ENCODE results near the gene GABRD. TPM values are rescaled to one million over a fixed set of nuclear protein-coding genes. Genes with fewer than 3 reads are reported as not detected.

GABRD gene
- total RNA-seq, 1 experiment from 2014 or later: 15.6 TPM

- no peak for DNase-seq (ENCODE audit: low read depth, low spot score)
- BruUV-seq (replicated peaks): no TSS peak
- H4K20me1 ChIP-seq (ENCODE audit: insufficient read depth): no peaks in the 10 kb centered on the region
- H3K36me3 ChIP-seq (ENCODE audit: control insufficient read depth in 1 of 2, insufficient read depth in 2 of 2, low read length in 2 of 2): peaks cover 0 to 8% of the 10 kb centered on the region in 2 experiments; a peak in 1 of 4 replicates
- ChIA-PET RAD21 (ENCODE audit: low non-redundant PET in 1 of 2, low total read pairs in 2 of 2, uncharacterized antibody in 2 of 2, unreplicated experiment in 2 of 2) (no interaction called here), CTCF (no interaction called here), POLR2A (no interaction called here)
- no peak overlapping the region for H3K4me3 ChIP-seq (replicated peaks in 1 of 2; ENCODE audit: low read depth in 1 of 2, low read length in 2 of 2)
- peaks cover 24% of the 10 kb centered on the region for H3K79me2 ChIP-seq (ENCODE audit: insufficient read depth, low read length)
- no peak overlapping the region for H3K4me2 ChIP-seq (ENCODE audit: low read length)
- ATAC-seq: no peak
- no peak for TF ChIP-seq CTCF (IDR thresholded peaks at IDR 0.05 in 2 of 3, conservative IDR thresholded peaks at IDR 0.05 in 1 of 3; ENCODE audit: borderline replicate concordance in 1 of 3, insufficient read depth in 1 of 3, low read depth in 2 of 3, low read length in 2 of 3)
- TF ChIP-seq EGR1 (IDR thresholded peaks at IDR 0.05; ENCODE audit: low read depth): no peak
- TF ChIP-seq ATF3 (IDR thresholded peaks at IDR 0.05): no peak
- no peak for TF ChIP-seq FOSL1 (IDR thresholded peaks at IDR 0.05; ENCODE audit: low read depth)
- no peak for TF ChIP-seq CBX3 (IDR thresholded peaks at IDR 0.05; ENCODE audit: low read depth)
- no peak for TF ChIP-seq REST (IDR thresholded peaks at IDR 0.05; ENCODE audit: low read depth)
- no peak for TF ChIP-seq ZNF274 (IDR thresholded peaks at IDR 0.05; ENCODE audit: low read depth, low read length)
- no peak for TF ChIP-seq SP1 (IDR thresholded peaks at IDR 0.05; ENCODE audit: low read depth)
- TF ChIP-seq ZBTB33 (IDR thresholded peaks at IDR 0.05; ENCODE audit: extremely low read depth, insufficient replicate concordance, low read length): no peak
- no peak for TF ChIP-seq TCF7L2 (IDR thresholded peaks at IDR 0.05; ENCODE audit: borderline replicate concordance, extremely low read depth, insufficient read depth, insufficient read length)
- TF ChIP-seq ZFX (IDR thresholded peaks at IDR 0.05): no peak
- TF ChIP-seq SRF (IDR thresholded peaks at IDR 0.05; ENCODE audit: low read depth): no peak
- no peak for TF ChIP-seq POLR2A (IDR thresholded peaks at IDR 0.05; ENCODE audit: borderline replicate concordance, extremely low read depth, insufficient read depth, insufficient read length)
- TF ChIP-seq ELF1 (IDR thresholded peaks at IDR 0.05; ENCODE audit: borderline replicate concordance, low read depth): no peak
- TF ChIP-seq EZH2 (IDR thresholded peaks at IDR 0.05): no peak
- no peak for TF ChIP-seq EZH2phosphoT487 (IDR thresholded peaks at IDR 0.05; ENCODE audit: borderline replicate concordance)
- TF ChIP-seq POLR2AphosphoS5 (IDR thresholded peaks at IDR 0.05; ENCODE audit: low read depth, low read length): no peak
- TF ChIP-seq MAX (IDR thresholded peaks at IDR 0.05): no peak
- TF ChIP-seq RAD21 (IDR thresholded peaks at IDR 0.05; ENCODE audit: low read depth): no peak
- no peak for TF ChIP-seq YY1 (IDR thresholded peaks at IDR 0.05; ENCODE audit: extremely low read depth, insufficient replicate concordance, low read depth, low read length)
- no peak overlapping the region for H2AFZ ChIP-seq (ENCODE audit: low read depth, low read length, poor library complexity, severe bottlenecking)
- no peak overlapping the region for H3K27ac ChIP-seq (ENCODE audit: low read depth, low read length)
- H3K27me3 ChIP-seq (ENCODE audit: insufficient read depth, low read length): no peaks in the 10 kb centered on the region
- H3K4me1 ChIP-seq (ENCODE audit: control insufficient read depth in 1 of 2, insufficient read depth in 2 of 2, low read length in 2 of 2): no peaks in the 10 kb centered on the region
- intact Hi-C loops (cut with micrococcal nuclease): no loop called here
- H3K9me3 ChIP-seq (ENCODE audit: control insufficient read depth in 1 of 2, insufficient read depth in 1 of 2, low read depth in 1 of 2, low read length in 2 of 2): peaks cover 0 to 9% of the 10 kb centered on the region in 2 experiments; a peak in 2 of 4 replicates
- H3K9me2 ChIP-seq (ENCODE audit: insufficient read depth): no peaks in the 10 kb centered on the region
- no peak overlapping the region for H3K9ac ChIP-seq (ENCODE audit: low read length)
Observed at GRCh38 chr1:2067981-2068380, 48.8 kb downstream of the GABRD start.
